ENCODE results near the gene TDP1. TPM values are rescaled to one million over a fixed set of nuclear protein-coding genes. Genes with fewer than 3 reads are reported as not detected.

Gene TDP1
- total and polyA plus RNA-seq, 3 donors from 2014 or later = 37.0 to 55.2 (median 43.1) TPM

- Histone ChIP-seq H3K4me3 (no peak overlapping the region), H3K27ac (no peak overlapping the region), H3K36me3 (ENCODE audit: low read depth, missing control alignments) (no peaks in the 10 kb centered on the region), H3K4me1 (no peaks in the 10 kb centered on the region), H3K27me3 (no peaks in the 10 kb centered on the region), H3K9me3 (no peaks in the 10 kb centered on the region)
- WGBS, 2 donors = 82 to 84% methylated on average over 2 of the region's 2 CpGs
- TF ChIP-seq POLR2A (IDR thresholded peaks at IDR 0.05) (no peak), CTCF (IDR thresholded peaks at IDR 0.05) (no peak)
- intact Hi-C loops (cut with DNase I; ENCODE audit: low total_unique reads) = no loop called here
- DNase-seq = no peak
Measured at GRCh38 chr14:90093942-90094595, 138.3 kb downstream of the TDP1 start.

Other genes starting within 250 kb of the TDP1 start
- 10 to 100 TPM; 30.5 to 50.6 TPM for gene EFCAB11, start 1.2 kb upstream of the TDP1 start, total RNA-seq
- 78.3 TPM for gene EFCAB11, start 1.2 kb upstream of the TDP1 start, polyA plus RNA-seq (ENCODE audit: insufficient read depth, low read depth, low replicate concordance)
- 10 to 100 TPM; 42.5 to 59.1 TPM for gene KCNK13, start 106.1 kb downstream of the TDP1 start, total RNA-seq
- 26.2 TPM for gene KCNK13, start 106.1 kb downstream of the TDP1 start, polyA plus RNA-seq (ENCODE audit: insufficient read depth, low read depth, low replicate concordance)